NAMALWA (cell line): ENCODE measurements around the gene PFDN5.
"Not testable (repeated sequence)": the region's sequence is repeated elsewhere in the genome, so short reads cannot be mapped to it uniquely, and the experiment has no call there.

ENCODE experiments used
- DNase-seq: peaks from one replicate; pipeline ENCODE4 v3.0.0-alpha.2; 2015; ENCODE audit warnings: low spot score

Gene PFDN5

GRCh38 chr12:53287741-53288216, 7.6 kb upstream of the PFDN5 start:
- peak; percentile 80 for DNase-seq

GRCh38 chr12:53288322-53288721, 7.0 kb upstream of the PFDN5 start:
- DNase-seq, result no peak

GRCh38 chr12:53289891-53290290, 5.5 kb upstream of the PFDN5 start:
- no peak for DNase-seq

DNA sequence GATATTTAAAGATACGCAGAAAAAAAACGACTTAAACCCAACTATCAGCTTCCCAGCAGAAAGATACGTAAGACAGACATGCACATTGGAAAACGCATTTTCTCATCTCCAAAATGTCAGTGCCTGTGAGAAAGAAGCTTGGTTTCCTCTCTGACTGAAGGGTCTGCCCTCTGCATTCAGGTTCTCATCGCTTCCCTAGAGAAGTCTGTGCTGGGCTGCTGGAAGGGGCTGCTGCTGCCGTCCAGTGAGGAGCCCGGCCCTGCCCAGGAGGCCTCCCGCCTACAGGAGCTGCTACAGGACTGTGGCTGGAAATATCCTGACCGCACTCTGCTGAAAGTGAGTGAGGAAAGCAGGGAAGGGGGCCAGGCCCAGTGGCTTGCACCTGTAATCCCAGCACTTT, 4.7 kb upstream of the PFDN5 start:
- no peak for DNase-seq

- DNase-seq, result no peak
These were observed 2.9 kb upstream of the PFDN5 start for GRCh38 chr12:53292426-53292825.

- no peak for DNase-seq
These were observed 513 bp downstream of the PFDN5 start for GRCh38 chr12:53295891-53296219.

DNA sequence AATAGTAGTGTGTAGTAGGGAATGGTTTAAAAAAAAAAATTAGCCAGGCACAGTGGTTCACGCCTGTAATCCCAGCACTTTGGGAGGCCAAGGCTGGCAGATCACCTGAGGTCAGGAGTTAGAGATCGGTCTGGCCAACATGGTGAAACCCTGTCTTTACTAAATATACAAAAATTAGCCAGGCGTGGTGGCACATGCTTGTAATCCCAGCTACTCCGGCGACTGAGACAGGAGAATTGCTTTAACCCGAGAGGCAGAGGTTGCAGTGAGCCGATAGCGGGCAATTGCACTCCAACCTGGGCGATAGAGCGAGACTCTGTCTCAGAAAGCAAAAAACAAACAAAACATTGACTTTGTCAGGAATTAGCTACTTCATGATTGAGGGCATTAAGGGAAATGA, 1.8 kb downstream of the PFDN5 start:
- not testable (repeated sequence) for DNase-seq

- no peak for DNase-seq
These were observed 2.8 kb downstream of the PFDN5 start for GRCh38 chr12:53298164-53298563.

- peak; percentile 90 for DNase-seq
These were observed 3.7 kb downstream of the PFDN5 start for GRCh38 chr12:53299101-53299453.

- peak; percentile 94 for DNase-seq
These were observed 4.3 kb downstream of the PFDN5 start, which contains the start of gene MYG1 for GRCh38 chr12:53299454-53300180. Gene MYG1, plus strand, starts transcription at chr12:53299695. Its CDS starts 43 bp downstream, at chr12:53299738.

- DNase-seq, result no peak
These were observed 4.8 kb downstream of the PFDN5 start for GRCh38 chr12:53300187-53300586.

DNA sequence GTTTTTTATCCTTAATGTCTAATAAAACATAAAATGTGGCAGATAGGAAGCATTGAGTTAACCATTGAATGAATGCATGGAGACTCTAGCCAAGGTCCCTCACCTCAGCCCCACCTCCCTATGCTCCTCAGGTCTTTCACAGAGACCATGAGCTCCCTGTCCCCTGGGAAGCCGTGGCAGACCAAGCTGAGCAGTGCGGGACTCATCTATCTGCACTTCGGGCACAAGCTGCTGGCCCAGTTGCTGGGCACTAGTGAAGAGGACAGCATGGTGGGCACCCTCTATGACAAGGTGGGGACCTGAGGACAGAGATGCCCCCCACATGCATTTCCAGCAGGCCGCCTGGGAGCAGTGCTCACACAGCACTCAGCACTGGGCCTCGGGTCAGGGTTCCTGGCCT, 7.6 kb downstream of the PFDN5 start:
- DNase-seq, result no peak

- no peak for DNase-seq
These were observed 11.5 kb downstream of the PFDN5 start for GRCh38 chr12:53306826-53307225.

GRCh38 chr12:53308276-53308675, 12.9 kb downstream of the PFDN5 start:
- DNase-seq, result no peak

- no peak for DNase-seq
These were observed 18.7 kb downstream of the PFDN5 start for GRCh38 chr12:53313996-53314395.

GRCh38 chr12:53320352-53321195, 25.2 kb downstream of the PFDN5 start:
- DNase-seq, result no peak

- peak; percentile 84 for DNase-seq
These were observed 28.9 kb downstream of the PFDN5 start for GRCh38 chr12:53324113-53324778.

GRCh38 chr12:53324779-53325510, 29.6 kb downstream of the PFDN5 start:
- peak; percentile 88 for DNase-seq

GRCh38 chr12:53325511-53326061, 30.2 kb downstream of the PFDN5 start:
- DNase-seq, result no peak

DNA sequence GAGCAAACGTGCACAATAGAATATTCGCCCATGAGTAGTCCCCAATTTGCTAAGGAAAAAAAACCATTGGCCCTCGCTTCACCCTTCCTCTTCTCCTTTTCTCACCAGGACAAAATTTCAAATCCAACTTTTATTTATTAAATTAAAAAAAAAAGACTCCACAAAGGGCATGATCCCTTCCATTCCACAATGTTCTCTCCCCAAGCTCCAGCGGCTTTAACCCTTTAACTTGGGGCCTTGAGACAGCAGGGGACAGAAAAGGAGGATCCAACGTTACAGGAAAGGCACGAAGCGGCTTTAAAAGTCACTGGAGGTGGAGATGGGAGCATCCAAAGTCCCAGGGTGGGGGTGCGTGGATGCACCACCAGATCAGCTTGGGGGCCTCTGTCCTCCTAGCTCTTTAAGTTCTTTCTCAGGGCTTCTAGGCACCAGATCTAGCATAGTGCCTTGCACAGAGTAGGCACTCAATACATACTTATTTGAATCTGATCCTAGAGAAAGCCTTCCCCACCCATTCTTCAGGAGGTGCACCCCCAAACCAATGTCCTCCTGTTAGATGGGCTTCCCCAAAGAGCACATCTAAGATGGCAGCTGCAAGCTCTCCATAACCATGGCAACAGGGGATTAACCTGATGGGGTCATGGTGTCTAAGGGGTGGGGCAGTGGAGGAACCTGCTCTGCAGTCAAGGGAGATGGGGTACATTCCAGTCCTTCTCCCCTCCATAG, 31.3 kb downstream of the PFDN5 start:
- DNase-seq, result no peak

GRCh38 chr12:53327435-53328042, 32.2 kb downstream of the PFDN5 start:
- peak; percentile 34 for DNase-seq
